AG09319 (cell line): ENCODE data around the gene UBE2D2.

Experiments
- DNase-seq: peaks from one replicate; pipeline ENCODE4 v3.0.0-alpha.2; 2010; ENCODE audit warnings: low read depth; ENCODE audit errors: extremely low read depth
- CTCF ChIP-seq: IDR thresholded peaks from 2 replicates; pipeline ENCODE4 v1.5.1; 2011; ENCODE audit warnings: low read depth, mild to moderate bottlenecking, inconsistent platforms, low read length, moderate library complexity

UBE2D2 gene

GRCh38 chr5:139666551-139666950 lies 105.4 kb downstream of the UBE2D2 start:
- no peak for TF ChIP-seq CTCF
- DNase-seq, result no peak

GRCh38 chr5:139667001-139667729 lies 106.0 kb downstream of the UBE2D2 start:
- DNase-seq, result no peak
- no peak for TF ChIP-seq CTCF

- DNase-seq, result no peak
- no peak for TF ChIP-seq CTCF
Observed at GRCh38 chr5:139667730-139668063, 106.6 kb downstream of the UBE2D2 start.

GRCh38 chr5:139668064-139668880 lies 107.1 kb downstream of the UBE2D2 start:
- no peak for DNase-seq

GRCh38 chr5:139668924-139669661 lies 108.0 kb downstream of the UBE2D2 start:
- DNase-seq, result no peak
- no peak for TF ChIP-seq CTCF

More at GRCh38 chr5:139668064-139668880, 107.1 kb downstream of the UBE2D2 start:
- no peak for TF ChIP-seq CTCF

- no peak for TF ChIP-seq CTCF
- no peak for DNase-seq
Observed at GRCh38 chr5:139669662-139670368, 108.7 kb downstream of the UBE2D2 start.
